SIG-M5 (cell line): ENCODE results near the gene GTF3C1.

Experiments used
- DNase-seq: peaks from one replicate; lab custom pipeline; 2025; lab: John Stamatoyannopoulos, UW

GTF3C1 gene

GRCh38 chr16:27485811-27486210 lies 63.9 kb downstream of the GTF3C1 start:
- DNase-seq, result no peak

- no peak for DNase-seq
Observed at GRCh38 chr16:27485126-27485525, 64.6 kb downstream of the GTF3C1 start.

- DNase-seq, result no peak
Observed at GRCh38 chr16:27483624-27484023, 66.1 kb downstream of the GTF3C1 start.

GRCh38 chr16:27483088-27483437 lies 66.7 kb downstream of the GTF3C1 start:
- DNase-seq, result no peak

- no peak for DNase-seq
Observed at GRCh38 chr16:27482397-27483087, 67.2 kb downstream of the GTF3C1 start.

- DNase-seq, result no peak
Observed at GRCh38 chr16:27481282-27481934, 68.3 kb downstream of the GTF3C1 start.

GRCh38 chr16:27480761-27481160 lies 69.0 kb downstream of the GTF3C1 start:
- DNase-seq, result no peak

GRCh38 chr16:27476240-27476639 lies 73.5 kb downstream of the GTF3C1 start:
- no peak for DNase-seq

GRCh38 chr16:27475561-27475960 lies 74.2 kb downstream of the GTF3C1 start:
- DNase-seq, result no peak

GRCh38 chr16:27474921-27475320 lies 74.8 kb downstream of the GTF3C1 start:
- DNase-seq, result no peak

GRCh38 chr16:27474041-27474440 lies 75.7 kb downstream of the GTF3C1 start:
- no peak for DNase-seq

- DNase-seq, result no peak
Observed at GRCh38 chr16:27473101-27473900, 76.4 kb downstream of the GTF3C1 start.

- DNase-seq, result no peak
Observed at GRCh38 chr16:27472091-27473020, 77.4 kb downstream of the GTF3C1 start.

GRCh38 chr16:27471661-27472060 lies 78.1 kb downstream of the GTF3C1 start:
- no peak for DNase-seq

- no peak for DNase-seq
Observed at GRCh38 chr16:27470567-27471431, 78.9 kb downstream of the GTF3C1 start.

- no peak for DNase-seq
Observed at GRCh38 chr16:27468941-27469531, 80.7 kb downstream of the GTF3C1 start.

- no peak for DNase-seq
Observed at GRCh38 chr16:27465483-27465879, 84.2 kb downstream of the GTF3C1 start.

- no peak for DNase-seq
Observed at GRCh38 chr16:27464626-27465482, 84.9 kb downstream of the GTF3C1 start.

- no peak for DNase-seq
Observed at GRCh38 chr16:27463741-27464591, 85.7 kb downstream of the GTF3C1 start.
